Measurements from ENCODE around the gene KLK7. TPM values are rescaled to one million over a fixed set of nuclear protein-coding genes. Genes with fewer than 3 reads are reported as not detected.

KLK7 gene
- total and polyA plus RNA-seq, 9 donors: 0.05 to 0.30 (median 0.17) TPM; not detected in 5

DNA sequence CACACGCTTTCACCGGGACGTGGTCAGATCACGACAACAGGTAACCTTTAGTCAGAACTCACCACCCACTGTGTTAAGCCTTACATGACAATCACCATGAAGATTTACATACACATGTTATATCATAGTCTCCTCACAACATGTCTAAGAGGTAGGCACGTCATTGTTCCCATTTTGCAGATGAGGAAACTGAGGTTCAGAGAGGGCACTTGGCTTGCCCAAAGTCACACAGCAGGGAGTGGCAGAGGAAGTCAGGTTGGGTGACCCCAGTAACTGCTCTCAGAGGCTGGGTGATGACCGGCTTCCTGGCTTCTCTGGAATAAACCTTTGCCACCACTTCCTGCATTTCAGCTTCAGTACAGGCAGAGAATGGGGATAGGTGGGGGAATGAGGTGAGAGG, 30.5 kb upstream of the KLK7 start:
- Histone ChIP-seq H3K9me3 (replicated peaks; ENCODE audit: control insufficient read depth, low read depth, low read length) (no peaks in the 10 kb centered on the region), H3K27ac (ENCODE audit: low read length) (no peak overlapping the region), H3K4me3 (ENCODE audit: low read length) (no peak overlapping the region), H3K27me3 (ENCODE audit: control insufficient read depth, insufficient read depth, low read length) (peaks cover 44% of the 10 kb centered on the region), H3K36me3 (ENCODE audit: control insufficient read depth, insufficient read depth, low read length) (no peaks in the 10 kb centered on the region), H3K4me1 (ENCODE audit: control insufficient read depth, insufficient read depth, low read length) (peaks cover 6% of the 10 kb centered on the region)
- 60% methylated on average over 1 of the region's 6 CpGs for WGBS (ENCODE audit: insufficient coverage)
- no peak for DNase-seq

DNA sequence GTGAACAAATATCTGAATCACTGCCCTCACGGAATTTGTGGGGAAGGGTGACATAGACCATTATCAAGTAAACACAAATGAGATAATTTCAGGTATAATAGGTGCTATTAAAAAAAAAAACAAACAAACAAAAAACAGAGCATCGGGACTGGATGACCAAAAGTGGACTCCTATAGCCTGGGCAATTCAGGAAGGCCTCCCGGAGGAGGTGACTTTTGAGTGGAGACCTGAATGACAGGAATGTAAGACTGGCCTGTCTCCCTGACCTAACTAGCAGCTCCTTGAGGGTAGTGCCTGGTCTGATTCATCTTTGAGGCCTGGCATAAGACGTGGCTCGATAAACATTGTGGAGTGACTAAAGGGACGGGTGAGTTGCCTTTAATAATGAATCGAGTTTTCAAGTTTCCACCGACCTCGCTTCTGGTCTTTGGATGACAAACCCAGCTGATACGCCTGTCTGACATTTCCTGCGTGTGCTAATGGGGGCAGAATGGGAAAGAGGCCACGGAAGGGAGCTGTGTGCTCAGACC, 29.0 kb upstream of the KLK7 start:
- WGBS (ENCODE audit: insufficient coverage): 76% methylated on average over 10 of the region's 12 CpGs
- DNase-seq: no peak
- Histone ChIP-seq H3K4me3 (ENCODE audit: low read length) (no peak overlapping the region), H3K27me3 (ENCODE audit: control insufficient read depth, insufficient read depth, low read length) (peaks cover 32% of the 10 kb centered on the region), H3K27ac (ENCODE audit: low read length) (no peak overlapping the region), H3K9me3 (replicated peaks; ENCODE audit: control insufficient read depth, low read depth, low read length) (no peaks in the 10 kb centered on the region), H3K4me1 (ENCODE audit: control insufficient read depth, insufficient read depth, low read length) (peaks cover 6% of the 10 kb centered on the region), H3K36me3 (ENCODE audit: control insufficient read depth, insufficient read depth, low read length) (no peaks in the 10 kb centered on the region)

DNA sequence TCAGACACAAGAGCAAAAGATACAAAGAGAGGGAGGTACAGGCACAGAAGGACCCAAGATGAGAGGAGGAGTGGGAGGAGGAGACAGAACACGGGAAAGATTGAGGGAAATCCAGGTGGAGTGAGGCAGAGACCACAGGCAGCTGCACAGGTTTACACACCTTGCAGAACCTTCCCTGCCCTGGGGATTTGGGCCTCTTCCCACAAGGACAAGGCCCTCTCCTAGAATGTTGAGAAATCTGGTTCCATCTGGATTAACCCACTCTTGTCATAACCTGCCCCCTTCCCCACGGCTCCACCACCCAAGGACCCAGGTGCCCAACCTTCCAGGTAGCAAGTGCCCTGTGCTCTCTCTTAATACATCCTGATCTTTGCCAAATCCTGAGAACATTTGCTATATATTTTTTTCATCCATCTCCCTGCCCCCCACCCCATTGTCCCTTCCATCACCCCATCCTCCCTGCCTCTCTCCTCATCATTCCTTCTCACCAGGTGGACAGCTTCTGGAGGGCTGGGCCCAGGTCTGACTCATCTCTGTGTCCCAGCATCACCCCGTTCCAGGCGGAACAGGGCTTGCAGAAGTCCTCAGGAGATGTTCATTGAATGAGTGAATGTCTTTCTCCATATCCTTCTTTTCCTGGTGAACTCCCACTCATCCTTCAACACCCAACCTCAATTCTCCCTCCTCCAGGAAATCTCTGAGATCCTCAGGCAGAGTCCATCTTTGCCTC, 26.5 kb upstream of the KLK7 start:
- Histone ChIP-seq H3K9me3 (replicated peaks; ENCODE audit: control insufficient read depth, low read depth, low read length) (no peaks in the 10 kb centered on the region), H3K4me1 (ENCODE audit: control insufficient read depth, insufficient read depth, low read length) (no peaks in the 10 kb centered on the region), H3K27ac (ENCODE audit: low read length) (no peak overlapping the region), H3K36me3 (ENCODE audit: control insufficient read depth, insufficient read depth, low read length) (no peaks in the 10 kb centered on the region), H3K4me3 (ENCODE audit: low read length) (no peak overlapping the region), H3K27me3 (ENCODE audit: control insufficient read depth, insufficient read depth, low read length) (peaks cover 8% of the 10 kb centered on the region)
- 48% methylated on average over 2 of the region's 4 CpGs for WGBS (ENCODE audit: insufficient coverage)
- no peak for DNase-seq

DNA sequence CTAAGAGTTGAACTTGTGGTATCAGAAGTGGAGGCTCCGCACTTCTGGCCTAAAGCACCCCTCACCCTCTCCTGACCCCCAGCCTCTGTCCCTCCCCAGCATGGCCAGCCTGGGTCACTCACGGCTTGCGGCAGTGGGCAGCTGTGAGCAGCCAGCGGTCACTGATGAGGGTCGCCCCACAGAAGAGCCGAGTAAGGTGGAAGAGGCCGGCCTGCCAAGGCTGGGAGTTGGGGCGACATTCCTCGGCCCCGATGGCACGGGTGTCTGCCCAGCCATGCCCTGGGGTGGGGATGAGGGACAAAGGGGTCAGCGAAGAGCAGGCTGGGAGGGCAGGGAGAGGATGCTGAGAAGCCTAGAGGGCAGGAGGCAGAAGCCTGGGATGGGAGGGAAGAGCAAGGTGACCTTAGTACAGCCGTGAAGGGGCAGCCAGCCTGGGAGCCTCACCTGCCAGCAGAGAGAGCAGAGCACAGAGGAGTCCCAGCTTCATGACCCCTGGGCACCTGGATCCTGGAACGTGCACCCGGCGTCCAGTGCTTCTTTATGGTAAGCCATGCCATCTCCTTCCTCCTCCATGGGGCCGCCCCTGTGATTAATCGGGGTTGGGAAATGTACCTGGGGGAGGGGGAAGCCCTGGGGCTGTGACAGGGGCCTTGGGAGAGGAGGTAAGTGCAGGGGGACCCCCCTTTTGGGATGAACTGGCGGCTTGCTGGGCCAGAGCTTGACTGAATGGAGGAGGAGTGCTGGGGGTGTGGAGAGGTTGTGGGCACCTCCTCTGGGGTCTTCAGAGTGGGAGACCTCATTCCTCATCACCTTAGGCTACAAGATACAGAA, 25.6 kb upstream of the KLK7 start:
- WGBS (ENCODE audit: insufficient coverage): 81% methylated on average over 12 of the region's 19 CpGs
- DNase-seq: no peak
- Histone ChIP-seq H3K27me3 (ENCODE audit: control insufficient read depth, insufficient read depth, low read length) (peaks cover 3% of the 10 kb centered on the region), H3K36me3 (ENCODE audit: control insufficient read depth, insufficient read depth, low read length) (no peaks in the 10 kb centered on the region), H3K4me3 (ENCODE audit: low read length) (no peak overlapping the region), H3K9me3 (replicated peaks; ENCODE audit: control insufficient read depth, low read depth, low read length) (no peaks in the 10 kb centered on the region), H3K27ac (ENCODE audit: low read length) (no peak overlapping the region), H3K4me1 (ENCODE audit: control insufficient read depth, insufficient read depth, low read length) (no peaks in the 10 kb centered on the region)

DNA sequence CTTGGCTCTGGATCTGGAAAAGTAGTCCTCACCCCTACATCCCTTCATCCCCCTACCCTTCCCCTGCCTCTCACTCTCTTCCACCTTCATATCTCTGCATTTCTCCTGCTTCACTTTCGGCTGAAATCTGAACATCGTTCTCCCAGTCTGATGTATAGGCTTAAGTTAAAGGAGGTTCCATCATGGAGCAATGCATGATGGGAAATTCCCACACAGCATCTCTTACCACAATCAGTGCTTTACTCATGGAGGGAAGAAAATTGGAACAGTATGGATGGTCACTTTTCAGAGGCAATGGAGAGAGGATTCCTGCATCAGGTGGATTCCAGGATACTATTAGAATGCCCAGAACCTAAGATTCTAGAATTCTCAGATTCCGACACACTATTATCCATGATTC, 23.8 kb upstream of the KLK7 start:
- H3K4me3 ChIP-seq (ENCODE audit: low read length): no peak overlapping the region
- H3K27me3 ChIP-seq (ENCODE audit: control insufficient read depth, insufficient read depth, low read length): peaks cover 3% of the 10 kb centered on the region
- DNase-seq: no peak
- H3K9me3 ChIP-seq (replicated peaks; ENCODE audit: control insufficient read depth, low read depth, low read length): no peaks in the 10 kb centered on the region
- no peaks in the 10 kb centered on the region for H3K4me1 ChIP-seq (ENCODE audit: control insufficient read depth, insufficient read depth, low read length)
- H3K27ac ChIP-seq (ENCODE audit: low read length): no peak overlapping the region
- H3K36me3 ChIP-seq (ENCODE audit: control insufficient read depth, insufficient read depth, low read length): no peaks in the 10 kb centered on the region
- WGBS (ENCODE audit: insufficient coverage): no CpG with 5 or more reads among the region's 3 CpGs

DNA sequence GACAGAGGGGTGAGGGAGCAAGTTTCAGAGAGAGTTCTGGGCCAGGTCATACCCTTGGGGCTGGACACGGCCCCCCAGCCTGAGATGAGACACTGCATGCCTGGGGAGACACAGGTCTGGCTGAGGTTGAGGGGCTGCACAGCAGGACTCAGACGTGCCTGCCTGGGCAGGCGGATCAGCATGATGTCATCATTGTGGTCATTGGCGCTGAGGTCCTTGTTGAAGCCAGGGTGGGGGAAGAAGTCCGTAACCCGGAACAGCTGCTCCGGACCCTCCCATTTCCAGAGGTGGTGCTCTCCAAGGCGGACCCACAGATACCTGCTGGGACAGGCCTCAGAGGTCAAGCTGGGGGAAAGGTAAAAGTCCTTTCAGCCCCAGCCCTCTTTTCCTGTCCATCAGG, 22.7 kb upstream of the KLK7 start:
- Histone ChIP-seq H3K4me3 (ENCODE audit: low read length) (no peak overlapping the region), H3K27me3 (ENCODE audit: control insufficient read depth, insufficient read depth, low read length) (peaks cover 14% of the 10 kb centered on the region), H3K9me3 (replicated peaks; ENCODE audit: control insufficient read depth, low read depth, low read length) (no peaks in the 10 kb centered on the region), H3K27ac (ENCODE audit: low read length) (no peak overlapping the region), H3K36me3 (ENCODE audit: control insufficient read depth, insufficient read depth, low read length) (no peaks in the 10 kb centered on the region), H3K4me1 (ENCODE audit: control insufficient read depth, insufficient read depth, low read length) (no peaks in the 10 kb centered on the region)
- DNase-seq: no peak
- WGBS (ENCODE audit: insufficient coverage): 53% methylated on average over 7 of the region's 8 CpGs

DNA sequence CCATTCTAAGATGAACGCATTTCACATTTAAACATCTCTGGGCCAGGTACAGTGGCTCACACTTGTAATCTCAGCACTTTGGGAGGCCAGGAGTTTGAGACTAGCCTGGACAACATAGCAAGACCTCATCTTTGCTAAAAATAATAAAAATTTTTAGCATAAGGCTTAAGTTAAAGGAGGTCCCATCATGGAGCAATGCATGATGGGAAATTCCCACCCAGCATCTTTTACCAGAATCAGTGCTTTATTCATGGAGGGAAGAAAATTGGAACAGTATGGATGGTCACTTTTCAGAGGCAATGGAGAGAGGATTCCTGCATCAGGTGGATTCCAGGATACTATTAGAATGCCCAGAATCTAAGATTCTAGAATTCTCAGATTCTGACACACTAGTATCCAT, 21.5 kb upstream of the KLK7 start:
- Histone ChIP-seq H3K27ac (ENCODE audit: low read length) (no peak overlapping the region), H3K4me1 (ENCODE audit: control insufficient read depth, insufficient read depth, low read length) (no peaks in the 10 kb centered on the region), H3K9me3 (replicated peaks; ENCODE audit: control insufficient read depth, low read depth, low read length) (no peaks in the 10 kb centered on the region), H3K27me3 (ENCODE audit: control insufficient read depth, insufficient read depth, low read length) (peaks cover 23% of the 10 kb centered on the region), H3K36me3 (ENCODE audit: control insufficient read depth, insufficient read depth, low read length) (no peaks in the 10 kb centered on the region), H3K4me3 (ENCODE audit: low read length) (no peak overlapping the region)
- 70% methylated on average over 1 of the region's 1 CpG for whole genome bisulfite sequencing (ENCODE audit: insufficient coverage)
- no peak for DNase-seq

DNA sequence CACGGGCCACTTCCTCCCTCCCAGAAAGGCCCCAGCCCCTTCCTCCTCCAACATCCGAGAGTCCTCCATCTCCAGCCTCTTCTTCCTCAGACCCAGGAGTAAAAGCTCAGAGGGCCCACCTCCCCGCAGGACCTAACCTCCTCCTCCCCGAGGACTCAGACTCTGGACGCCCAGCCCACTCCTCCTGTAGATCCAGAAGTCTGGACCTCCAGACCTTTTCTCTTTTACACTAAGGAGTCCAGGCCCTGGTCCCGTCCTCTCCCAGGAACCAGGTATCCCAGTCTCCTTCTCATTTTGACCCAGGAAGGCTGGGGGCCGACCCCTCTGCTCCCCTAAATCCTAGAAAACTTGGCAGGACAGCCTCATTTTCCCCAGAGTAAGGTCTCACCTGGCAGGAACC, 19.6 kb upstream of the KLK7 start:
- no peaks in the 10 kb centered on the region for H3K4me1 ChIP-seq (ENCODE audit: control insufficient read depth, insufficient read depth, low read length)
- WGBS (ENCODE audit: insufficient coverage): 70% methylated on average over 6 of the region's 7 CpGs
- no peak overlapping the region for H3K4me3 ChIP-seq (ENCODE audit: low read length)
- peaks cover 21% of the 10 kb centered on the region for H3K27me3 ChIP-seq (ENCODE audit: control insufficient read depth, insufficient read depth, low read length)
- H3K9me3 ChIP-seq (replicated peaks; ENCODE audit: control insufficient read depth, low read depth, low read length): no peaks in the 10 kb centered on the region
- no peak overlapping the region for H3K27ac ChIP-seq (ENCODE audit: low read length)
- H3K36me3 ChIP-seq (ENCODE audit: control insufficient read depth, insufficient read depth, low read length): no peaks in the 10 kb centered on the region
- no peak for DNase-seq

DNA sequence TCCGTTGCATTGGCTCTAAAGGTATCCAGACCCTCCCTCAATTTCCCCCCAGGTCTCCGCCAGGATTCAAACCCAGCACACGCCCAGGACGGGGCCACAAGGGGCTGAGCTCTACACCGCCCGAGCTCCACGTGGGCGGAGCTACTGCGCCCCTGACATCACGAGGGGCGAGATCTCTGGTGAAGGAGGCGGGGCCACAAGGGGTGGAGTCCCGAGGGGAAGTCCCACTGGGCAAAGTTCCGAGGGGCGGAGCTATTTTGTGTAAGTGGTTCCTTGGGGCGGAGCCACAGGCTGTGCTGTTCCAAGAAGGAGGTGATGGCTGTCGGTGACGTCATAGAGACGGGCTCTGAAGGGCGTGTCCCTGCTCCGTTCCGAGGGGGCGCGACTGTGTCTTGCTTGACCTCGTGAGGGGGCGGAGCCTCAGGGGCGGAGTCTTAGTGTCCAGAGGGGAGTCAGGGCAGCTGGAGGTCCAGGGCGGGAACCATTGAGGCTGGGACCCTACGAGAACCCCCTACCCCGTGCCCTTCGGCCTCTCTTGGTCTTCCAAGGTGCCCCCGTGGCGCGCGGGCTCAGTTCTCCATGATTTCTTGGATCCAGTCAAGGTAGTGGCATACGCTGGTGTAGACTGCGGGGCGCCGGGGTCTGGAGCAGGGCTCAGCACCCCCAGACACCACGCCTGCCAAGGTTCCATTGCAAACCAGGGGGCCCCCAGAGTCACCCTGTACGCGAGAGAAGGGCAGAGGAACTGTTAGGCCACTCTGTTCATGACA, 19.0 kb upstream of the KLK7 start:
- peak; percentile 6 for DNase-seq
- peaks cover 21% of the 10 kb centered on the region for H3K27me3 ChIP-seq (ENCODE audit: control insufficient read depth, insufficient read depth, low read length)
- H3K9me3 ChIP-seq (replicated peaks; ENCODE audit: control insufficient read depth, low read depth, low read length): no peaks in the 10 kb centered on the region
- H3K4me1 ChIP-seq (ENCODE audit: control insufficient read depth, insufficient read depth, low read length): no peaks in the 10 kb centered on the region
- no peaks in the 10 kb centered on the region for H3K36me3 ChIP-seq (ENCODE audit: control insufficient read depth, insufficient read depth, low read length)
- no peak overlapping the region for H3K4me3 ChIP-seq (ENCODE audit: low read length)
- 56% methylated on average over 37 of the region's 42 CpGs for WGBS (ENCODE audit: insufficient coverage)
- H3K27ac ChIP-seq (ENCODE audit: low read length): no peak overlapping the region

DNA sequence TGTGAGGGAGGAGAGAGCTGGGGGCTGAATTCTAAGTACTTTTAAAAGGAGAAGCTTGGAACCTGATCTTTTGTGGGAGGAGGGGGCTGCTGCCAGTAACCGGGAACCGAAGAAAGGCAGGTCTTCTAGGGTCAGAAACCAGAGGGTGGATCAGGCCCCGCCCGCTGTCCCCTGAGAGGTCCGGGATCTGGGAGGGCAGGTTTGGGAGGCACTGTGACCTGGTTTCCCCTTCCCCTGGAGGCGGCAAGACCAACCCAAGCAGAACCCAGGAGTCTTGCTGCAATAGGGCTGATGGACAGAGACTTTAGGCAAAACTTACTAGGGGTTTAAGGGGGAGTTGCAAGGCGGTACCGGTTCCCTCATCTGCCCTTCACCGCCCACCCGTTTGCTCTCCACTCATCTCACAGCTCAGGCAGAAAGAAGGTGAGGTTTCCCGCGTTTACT, 18.4 kb upstream of the KLK7 start:
- Histone ChIP-seq H3K9me3 (replicated peaks; ENCODE audit: control insufficient read depth, low read depth, low read length) (no peaks in the 10 kb centered on the region), H3K36me3 (ENCODE audit: control insufficient read depth, insufficient read depth, low read length) (no peaks in the 10 kb centered on the region), H3K27ac (ENCODE audit: low read length) (no peak overlapping the region), H3K27me3 (ENCODE audit: control insufficient read depth, insufficient read depth, low read length) (peaks cover 21% of the 10 kb centered on the region), H3K4me1 (ENCODE audit: control insufficient read depth, insufficient read depth, low read length) (no peaks in the 10 kb centered on the region), H3K4me3 (ENCODE audit: low read length) (no peak overlapping the region)
- DNase-seq: no peak
- 37% methylated on average over 9 of the region's 12 CpGs for WGBS (ENCODE audit: insufficient coverage)
